Thymus (tissue), 11 donors: ENCODE data around the gene RALBP1. TPM values are rescaled to one million over a fixed set of nuclear protein-coding genes. Genes with fewer than 3 reads are reported as not detected.

Experiments used
- DNase-seq, 9 donors: peaks; one replicate each; pipeline ENCODE4 v3.0.0-alpha.2; 2013; ENCODE audit warnings: low spot score in 9 of 9, low read depth in 6 of 9, missing footprints in 1 of 9
- H3K27ac ChIP-seq, 2 donors: one replicate each; pipeline ENCODE4 v1.5.1; 2013; ENCODE audit warnings: control low read depth in 1 of 2, low read depth in 1 of 2, low read length in 1 of 2, mild to moderate bottlenecking in 1 of 2, moderate library complexity in 1 of 2
- H3K27me3 ChIP-seq, 2 donors: one replicate each; pipeline ENCODE4 v1.5.1; 2013; ENCODE audit warnings: low read length in 1 of 2; ENCODE audit not compliant: control insufficient read depth in 2 of 2, insufficient read depth in 1 of 2
- H3K36me3 ChIP-seq, 2 donors: one replicate each; pipeline ENCODE4 v1.5.1; 2013; ENCODE audit warnings: low read length in 1 of 2, mild to moderate bottlenecking in 1 of 2, moderate library complexity in 1 of 2; ENCODE audit not compliant: control insufficient read depth in 2 of 2, insufficient read depth in 2 of 2
- H3K4me1 ChIP-seq, 2 donors: one replicate each; pipeline ENCODE4 v1.5.1; 2013; ENCODE audit warnings: low read length in 2 of 2; ENCODE audit not compliant: control insufficient read depth in 2 of 2, insufficient read depth in 2 of 2
- H3K4me3 ChIP-seq, 2 donors: one replicate each; pipeline ENCODE4 v1.5.1; 2013; ENCODE audit warnings: low read length in 2 of 2, control low read depth in 1 of 2, mild to moderate bottlenecking in 1 of 2
- H3K9me3 ChIP-seq, 2 donors: one replicate each; pipeline ENCODE4 v1.5.1; 2013; ENCODE audit warnings: low read length in 1 of 2, mild to moderate bottlenecking in 1 of 2; ENCODE audit not compliant: control insufficient read depth in 2 of 2, insufficient read depth in 1 of 2
- WGBS: extraction: QIAGEN DNeasy Blood & Tissue Kit; methylation state at CpG from one replicate; pipeline ENCODE4 v1.1.7; 2013; 5-methylcytosine and 5-hydroxymethylcytosine counted together
- polyA plus RNA-seq: library from polyadenylated mRNA; stranded (reverse); fragments of 200-250 nt; gene quantifications from one replicate; pipeline ENCODE4 v1.2.3, GENCODE V29; 2013
- total RNA-seq: library from RNA; stranded (reverse); fragments of 120-200 nt; gene quantifications from one replicate; pipeline ENCODE4 v1.2.4, GENCODE V29; 2013
- donor health status: healthy.

Gene RALBP1
- total and polyA plus RNA-seq, 2 donors: 29.7 to 36.8 TPM

- Histone ChIP-seq H3K27me3 (no peaks in the 10 kb centered on the region), H3K36me3 (peaks cover 14 to 15% of the 10 kb centered on the region in 2 donors), H3K9me3 (no peaks in the 10 kb centered on the region), H3K27ac (no peak overlapping the region), H3K4me3 (no peak overlapping the region), H3K4me1 (no peaks in the 10 kb centered on the region)
- WGBS: 97% methylated on average over 6 of the region's 6 CpGs
- no peak for DNase-seq
These were observed 38.7 kb downstream of the RALBP1 start for GRCh38 chr18:9513971-9514512.

DNA sequence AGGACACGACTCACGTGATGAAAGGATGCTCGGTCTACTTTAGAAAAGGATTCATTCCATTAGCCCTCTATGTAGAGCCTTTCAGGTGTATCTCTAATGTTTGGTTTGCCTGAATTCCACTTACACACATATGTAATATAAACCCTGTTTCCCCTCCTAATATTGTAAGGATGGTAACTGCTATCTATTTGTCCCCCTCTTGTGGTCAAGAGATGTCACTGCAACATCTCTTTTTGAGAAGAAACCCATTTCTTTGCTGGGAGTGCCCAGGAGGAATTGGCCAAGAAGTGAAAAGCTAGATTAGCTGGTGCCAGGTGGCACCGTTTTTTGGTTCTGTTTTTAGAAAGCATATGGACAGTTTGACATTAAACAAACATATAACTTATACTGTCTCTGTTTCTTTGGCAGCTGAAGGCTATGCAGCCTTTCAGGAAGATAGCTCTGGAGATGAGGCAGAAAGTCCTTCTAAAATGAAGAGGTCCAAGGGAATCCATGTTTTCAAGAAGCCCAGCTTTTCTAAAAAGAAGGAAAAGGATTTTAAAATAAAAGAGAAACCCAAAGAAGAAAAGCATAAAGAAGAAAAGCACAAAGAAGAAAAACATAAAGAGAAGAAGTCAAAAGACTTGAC lies 41.2 kb downstream of the RALBP1 start:
- no peaks in the 10 kb centered on the region for H3K4me1 ChIP-seq
- DNase-seq: peak in 8 of 9 donors; percentile 7 to 60 (median 31)
- no peaks in the 10 kb centered on the region for H3K9me3 ChIP-seq
- H3K27me3 ChIP-seq: no peaks in the 10 kb centered on the region
- H3K27ac ChIP-seq: no peak overlapping the region
- H3K36me3 ChIP-seq: peaks cover 14 to 19% of the 10 kb centered on the region in 2 donors
- H3K4me3 ChIP-seq: no peak overlapping the region
- WGBS: 79% methylated on average over 4 of the region's 4 CpGs

DNA sequence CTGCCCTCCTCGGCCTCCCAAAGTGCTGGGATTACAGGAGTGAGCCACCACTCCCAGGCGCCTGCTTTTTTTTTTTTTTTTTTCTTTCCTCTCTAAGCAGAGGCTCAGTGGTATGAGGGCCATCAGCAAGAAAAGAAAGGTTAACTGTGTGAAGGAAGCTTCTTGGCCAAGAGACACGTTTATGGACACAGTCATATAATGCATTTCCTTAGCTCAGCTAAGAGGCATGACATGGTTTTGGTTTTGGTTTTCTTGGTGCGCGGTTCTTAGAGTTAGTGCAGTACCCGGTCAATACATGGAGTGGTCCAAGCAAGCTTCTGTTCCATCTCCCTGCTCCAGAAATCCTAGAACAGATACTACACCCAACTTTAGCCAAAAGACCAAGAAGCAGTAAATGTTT lies 42.6 kb downstream of the RALBP1 start:
- H3K4me3 ChIP-seq: no peak overlapping the region
- H3K36me3 ChIP-seq: peaks cover 13 to 29% of the 10 kb centered on the region in 2 donors
- no peak overlapping the region for H3K27ac ChIP-seq
- H3K9me3 ChIP-seq: no peaks in the 10 kb centered on the region
- no peak for DNase-seq
- WGBS: 96% methylated on average over 6 of the region's 6 CpGs
- H3K27me3 ChIP-seq: no peaks in the 10 kb centered on the region
- H3K4me1 ChIP-seq: no peaks in the 10 kb centered on the region

GRCh38 chr18:9519399-9519798 lies 44.1 kb downstream of the RALBP1 start:
- DNase-seq: no peak
- Histone ChIP-seq H3K27me3 (no peaks in the 10 kb centered on the region), H3K27ac (no peak overlapping the region), H3K9me3 (no peaks in the 10 kb centered on the region), H3K4me3 (no peak overlapping the region), H3K36me3 (peaks cover 9 to 28% of the 10 kb centered on the region in 2 donors), H3K4me1 (no peaks in the 10 kb centered on the region)
- 97% methylated on average over 1 of the region's 1 CpG for WGBS

DNA sequence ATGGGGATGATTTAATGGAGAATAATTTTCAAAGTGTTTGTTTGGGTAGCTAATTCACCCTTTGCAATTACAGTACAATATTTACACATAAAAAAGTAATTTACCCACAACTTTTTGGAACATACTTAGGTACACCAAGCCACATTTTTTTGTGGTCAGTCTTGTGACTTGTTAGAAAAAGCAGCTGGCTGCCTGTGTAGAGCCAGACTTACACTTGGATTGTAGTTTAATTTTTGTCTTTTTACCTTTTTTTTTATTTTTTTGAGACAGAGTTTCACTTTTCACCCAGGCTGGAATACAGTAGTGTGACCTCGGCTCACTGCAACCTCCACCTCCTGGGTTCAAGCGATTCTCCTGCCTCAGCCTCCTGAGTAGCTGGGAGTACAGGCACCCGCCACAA lies 45.4 kb downstream of the RALBP1 start:
- H3K4me3 ChIP-seq: no peak overlapping the region
- 93% methylated on average over 3 of the region's 3 CpGs for WGBS

DNA sequence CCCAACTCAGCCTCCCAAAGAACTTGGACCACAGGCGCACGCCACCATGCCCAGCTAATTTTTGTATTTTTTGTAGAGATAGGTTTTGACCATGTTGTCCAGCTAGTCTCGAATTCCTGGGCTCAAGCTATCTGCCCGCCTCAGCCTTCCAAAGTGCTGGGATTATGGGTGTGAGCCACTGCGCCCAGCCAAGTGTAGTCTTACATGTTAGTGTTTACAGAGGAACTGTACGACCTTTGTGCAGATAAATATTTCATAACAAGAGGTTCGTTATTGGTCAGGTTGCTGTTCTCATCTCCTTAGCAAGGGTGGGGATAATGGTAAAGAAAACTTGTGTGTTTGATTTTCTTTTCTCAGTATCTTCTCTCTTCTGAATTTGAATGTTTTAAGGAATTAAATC lies 46.5 kb downstream of the RALBP1 start:
- H3K36me3 ChIP-seq: peaks cover 17 to 33% of the 10 kb centered on the region in 2 donors
- H3K4me1 ChIP-seq: no peaks in the 10 kb centered on the region
- no peak overlapping the region for H3K4me3 ChIP-seq
- H3K27ac ChIP-seq: no peak overlapping the region
- no peak for DNase-seq
- 98% methylated on average over 7 of the region's 7 CpGs for WGBS
- H3K9me3 ChIP-seq: no peaks in the 10 kb centered on the region
- no peaks in the 10 kb centered on the region for H3K27me3 ChIP-seq

More for the DNA sequence above, 45.4 kb downstream of the RALBP1 start:
- no peaks in the 10 kb centered on the region for H3K27me3 ChIP-seq
- H3K27ac ChIP-seq: no peak overlapping the region
- peaks cover 13 to 33% of the 10 kb centered on the region in 2 donors for H3K36me3 ChIP-seq
- H3K4me1 ChIP-seq: no peaks in the 10 kb centered on the region
- H3K9me3 ChIP-seq: no peaks in the 10 kb centered on the region
- DNase-seq: no peak

DNA sequence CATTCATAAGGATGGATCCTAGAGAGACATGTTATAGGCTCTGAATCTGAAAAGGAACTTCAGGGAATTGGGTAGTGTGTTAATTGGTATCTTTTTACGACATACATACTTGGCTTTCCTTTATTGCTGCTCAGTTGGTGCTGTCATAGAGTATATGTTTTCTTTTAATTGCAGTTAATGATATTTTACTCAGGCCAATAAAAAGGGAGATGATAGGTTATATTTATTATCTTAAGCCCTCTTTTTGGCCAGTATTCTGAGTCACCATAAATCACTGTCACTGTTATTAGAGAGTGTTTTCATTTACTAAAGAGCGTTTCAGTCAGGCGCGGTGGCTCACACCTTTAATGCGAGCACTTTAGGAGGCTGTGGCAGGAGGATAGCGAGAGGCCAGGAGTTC lies 47.6 kb downstream of the RALBP1 start:
- Histone ChIP-seq H3K9me3 (no peaks in the 10 kb centered on the region), H3K4me3 (no peak overlapping the region), H3K27me3 (no peaks in the 10 kb centered on the region), H3K27ac (no peak overlapping the region), H3K4me1 (no peaks in the 10 kb centered on the region), H3K36me3 (peaks cover 12 to 31% of the 10 kb centered on the region in 2 donors)
- DNase-seq: no peak
- 89% methylated on average over 6 of the region's 6 CpGs for WGBS

- peaks cover 14 to 41% of the 10 kb centered on the region in 2 donors for H3K36me3 ChIP-seq
- no peaks in the 10 kb centered on the region for H3K27me3 ChIP-seq
- DNase-seq: no peak
These were observed 51.1 kb downstream of the RALBP1 start for GRCh38 chr18:9526458-9526857.

GRCh38 chr18:9530226-9531009 lies 55.1 kb downstream of the RALBP1 start:
- H3K4me3 ChIP-seq: no peak overlapping the region
- H3K27me3 ChIP-seq: no peaks in the 10 kb centered on the region
- WGBS: 97% methylated on average over 6 of the region's 6 CpGs
- H3K4me1 ChIP-seq: no peaks in the 10 kb centered on the region
- peaks cover 34 to 52% of the 10 kb centered on the region in 2 donors for H3K36me3 ChIP-seq
- no peaks in the 10 kb centered on the region for H3K9me3 ChIP-seq
- H3K27ac ChIP-seq: no peak overlapping the region
- DNase-seq: no peak

More at GRCh38 chr18:9526458-9526857, 51.1 kb downstream of the RALBP1 start:
- H3K9me3 ChIP-seq: no peaks in the 10 kb centered on the region
- H3K4me1 ChIP-seq: no peaks in the 10 kb centered on the region
- H3K27ac ChIP-seq: no peak overlapping the region
- H3K4me3 ChIP-seq: no peak overlapping the region
